Measurements from ENCODE around the gene DHFR2.

DNA sequence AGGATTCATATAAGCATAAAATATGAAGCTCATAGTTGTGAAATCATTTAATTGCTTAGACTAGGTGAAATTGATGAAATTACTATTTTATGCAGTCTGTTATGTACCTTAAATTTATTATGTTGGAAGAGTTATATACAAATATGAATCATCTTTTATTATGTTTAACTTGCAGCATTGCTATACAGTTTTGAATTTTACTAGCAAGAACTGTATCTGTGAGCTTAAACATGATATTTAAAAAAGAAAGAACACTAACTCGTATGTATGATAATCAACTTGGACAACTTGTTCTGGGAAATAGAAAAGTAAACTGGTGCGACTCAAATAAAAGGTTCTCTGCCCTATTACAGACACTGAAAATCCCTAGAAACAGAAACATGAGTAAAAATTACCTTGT is 36.1 kb downstream of the DHFR2 start:
- TF ChIP-seq CTCF (IDR thresholded peaks at IDR 0.05): no peak
- no peak for TF ChIP-seq POLR2AphosphoS5 (IDR thresholded peaks at IDR 0.05)

All from sigmoid colon (tissue), 4 donors.